T-helper 1 cell (primary cell): ENCODE data around the gene MGAT5.
"Not testable (repeated sequence)": the region's sequence is repeated elsewhere in the genome, so short reads cannot be mapped to it uniquely, and the experiment has no call there.

Source experiments
- DNase-seq, 5 donors: peaks; one replicate each; pipeline ENCODE4 v3.0.0-alpha.2; 2012 to 2020

The MGAT5 gene

GRCh38 chr2:134279417-134279816, 25.5 kb downstream of the MGAT5 start:
- no peak for DNase-seq

- DNase-seq: no peak
Measured at GRCh38 chr2:134280231-134280630, 26.4 kb downstream of the MGAT5 start.

GRCh38 chr2:134280726-134281125, 26.9 kb downstream of the MGAT5 start:
- no peak for DNase-seq

- DNase-seq: peak in 1 of 5 donors; percentile 30
Measured at GRCh38 chr2:134281815-134282419, 28.0 kb downstream of the MGAT5 start.

DNA sequence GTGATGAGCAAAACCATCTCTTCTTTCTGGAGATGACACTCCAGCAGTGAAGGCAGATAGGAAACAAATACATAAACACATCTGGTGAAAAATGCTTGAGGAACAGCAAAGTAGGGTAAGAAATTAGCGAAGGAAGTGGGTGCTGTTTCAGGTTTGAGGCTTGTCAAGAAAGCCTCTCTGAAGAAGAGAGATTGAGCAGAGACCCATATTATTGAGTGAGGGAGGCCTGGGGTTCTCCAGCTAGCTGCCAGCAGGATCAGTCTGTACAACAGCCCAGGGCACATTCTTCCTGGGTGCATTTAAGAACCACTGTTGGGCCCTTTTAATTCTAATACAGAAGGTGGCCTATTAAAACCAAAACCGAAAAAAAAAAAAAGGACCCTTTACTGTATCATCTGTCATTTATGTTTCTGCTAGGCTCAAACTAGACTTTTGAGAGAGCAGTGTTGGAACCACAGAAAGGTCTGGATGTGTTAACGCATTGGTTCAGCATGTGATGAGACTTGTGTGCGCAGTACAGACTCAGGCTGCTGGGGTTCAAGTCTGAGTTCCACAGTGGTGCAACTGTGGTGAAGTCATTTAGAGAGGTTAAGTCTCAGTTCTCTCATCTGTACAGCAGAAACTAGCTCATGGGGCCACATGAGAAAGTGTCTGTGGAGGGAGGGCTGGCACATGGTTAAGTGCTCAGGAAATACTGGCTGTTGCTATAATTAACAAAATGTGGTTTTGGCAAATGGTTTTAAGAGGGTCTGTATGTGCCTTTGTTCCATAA, 28.9 kb downstream of the MGAT5 start:
- peak in 1 of 5 donors; percentile 65 for DNase-seq

DNA sequence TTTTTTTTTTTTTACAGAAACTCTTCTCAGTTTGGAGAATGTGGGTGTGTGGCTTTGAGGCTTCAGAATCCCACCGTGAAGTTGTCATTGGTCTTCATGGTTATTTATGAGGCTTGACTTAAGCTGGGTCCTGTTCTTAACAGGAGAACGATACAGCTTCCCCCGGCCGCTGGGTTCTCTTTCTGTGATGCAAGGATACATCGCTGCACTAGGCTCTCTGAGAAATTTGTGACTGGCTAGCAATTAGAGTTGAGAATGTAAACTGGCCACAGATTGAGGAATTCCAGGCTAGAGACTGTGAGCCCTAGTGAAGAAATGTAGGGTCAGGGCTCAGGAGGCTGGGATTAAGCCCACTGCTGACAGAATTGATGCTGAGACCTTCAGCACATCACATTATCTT, 29.8 kb downstream of the MGAT5 start:
- DNase-seq: no peak

GRCh38 chr2:134284119-134284670, 30.3 kb downstream of the MGAT5 start:
- DNase-seq: no peak

GRCh38 chr2:134287323-134287722, 33.5 kb downstream of the MGAT5 start:
- peak in 1 of 5 donors; percentile 46 for DNase-seq

DNA sequence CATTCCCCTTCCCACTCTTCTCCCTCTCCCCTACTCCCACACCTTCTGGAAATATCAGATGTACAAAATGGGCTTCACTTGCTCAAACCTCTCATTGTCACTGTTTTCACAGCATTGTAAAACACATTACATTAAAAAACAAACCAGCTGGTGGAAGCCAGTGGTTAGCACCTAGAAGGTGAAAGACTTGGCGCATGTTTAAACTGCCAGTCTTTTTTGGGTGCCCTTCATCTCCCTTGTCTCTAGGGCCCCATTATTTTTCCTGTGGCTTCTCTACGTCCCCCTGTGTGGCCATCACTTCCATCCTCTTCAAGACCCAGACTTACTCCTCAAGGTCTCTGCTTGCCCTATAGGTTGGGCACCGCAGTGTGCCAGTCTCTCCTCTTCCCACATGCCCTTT, 34.9 kb downstream of the MGAT5 start:
- no peak for DNase-seq

DNA sequence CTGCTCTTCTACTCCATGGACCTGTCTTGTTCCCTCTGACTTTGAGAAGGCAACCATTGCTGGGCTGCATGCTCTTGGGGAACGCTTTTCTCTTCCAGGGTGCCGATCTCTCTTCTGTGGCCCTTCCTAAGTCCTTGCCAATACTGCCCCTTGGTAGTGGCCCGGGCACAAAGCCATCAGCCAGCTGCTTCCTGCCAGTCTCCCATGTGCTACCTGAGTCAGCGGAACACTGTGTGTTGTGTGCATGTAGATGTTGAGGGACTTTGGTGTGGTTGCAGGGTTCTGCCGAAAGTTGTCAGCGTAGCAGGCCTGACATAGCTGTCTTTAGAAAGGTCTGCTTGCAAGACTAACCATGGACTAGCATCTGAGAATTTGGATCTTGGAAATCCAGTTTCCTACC, 35.4 kb downstream of the MGAT5 start:
- peak in 1 of 5 donors; percentile 33 for DNase-seq

- DNase-seq: peak in 1 of 5 donors; percentile 81
Measured at GRCh38 chr2:134290358-134290757, 36.5 kb downstream of the MGAT5 start.

DNA sequence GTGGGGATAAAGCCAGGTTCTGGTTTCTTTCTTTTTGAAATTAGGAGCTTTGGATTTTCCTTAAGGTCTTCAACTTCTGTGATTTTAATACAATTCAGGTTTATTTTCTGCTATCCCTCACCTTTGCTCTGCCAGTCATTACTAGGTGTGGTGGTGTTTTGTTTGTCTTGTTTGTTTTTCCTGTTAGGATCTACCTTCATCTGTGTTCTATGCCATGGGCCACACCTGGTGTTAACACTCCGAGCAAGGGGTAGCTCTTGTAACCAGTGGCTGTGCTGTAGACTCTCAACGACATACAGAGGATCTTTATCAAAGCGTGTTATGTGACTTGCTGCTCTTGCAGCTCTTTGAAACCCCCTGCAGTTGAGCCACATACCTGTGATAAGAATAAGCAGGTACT, 38.6 kb downstream of the MGAT5 start:
- DNase-seq: no peak

DNA sequence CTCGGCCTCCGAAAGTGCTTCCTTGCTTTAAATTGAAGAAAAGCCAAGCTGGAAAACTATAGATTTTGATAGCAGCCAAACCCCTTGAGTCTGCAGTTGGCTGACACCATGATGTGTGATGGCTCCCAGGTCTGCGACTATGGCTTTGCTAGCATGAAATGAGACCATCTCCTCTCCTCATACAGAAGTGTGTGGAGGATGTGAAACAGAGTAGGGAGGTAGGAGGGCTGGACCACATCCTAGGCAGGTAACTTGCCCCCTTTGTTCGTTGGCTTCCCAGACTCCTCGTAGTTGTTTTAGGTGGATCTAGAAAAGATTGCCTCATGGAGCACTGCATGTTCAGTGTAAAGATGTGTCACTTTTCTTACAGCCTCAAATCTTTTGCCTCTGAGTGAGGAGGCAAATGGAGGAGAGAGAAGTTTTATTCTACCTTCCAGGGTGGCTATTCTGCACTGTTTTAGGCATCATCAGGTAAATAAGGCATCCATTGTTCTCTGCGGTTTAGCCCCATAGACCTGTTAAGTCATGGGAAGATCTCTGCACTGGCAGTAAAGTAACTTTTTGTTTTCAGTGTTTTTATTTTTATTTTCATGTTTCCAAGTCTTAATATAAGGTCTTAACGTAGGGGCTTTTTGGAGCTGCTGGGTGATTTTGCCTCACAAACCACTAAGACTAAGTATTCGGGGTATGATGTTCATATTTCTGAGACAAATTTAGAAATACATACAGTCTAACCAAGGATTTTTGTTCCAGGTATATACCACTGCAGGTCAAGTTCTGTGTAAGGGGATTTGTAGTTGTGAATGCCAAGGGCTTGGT, 40.1 kb downstream of the MGAT5 start:
- DNase-seq: no peak

- DNase-seq: not testable (repeated sequence)
Measured at GRCh38 chr2:134294598-134294997, 40.7 kb downstream of the MGAT5 start.

DNA sequence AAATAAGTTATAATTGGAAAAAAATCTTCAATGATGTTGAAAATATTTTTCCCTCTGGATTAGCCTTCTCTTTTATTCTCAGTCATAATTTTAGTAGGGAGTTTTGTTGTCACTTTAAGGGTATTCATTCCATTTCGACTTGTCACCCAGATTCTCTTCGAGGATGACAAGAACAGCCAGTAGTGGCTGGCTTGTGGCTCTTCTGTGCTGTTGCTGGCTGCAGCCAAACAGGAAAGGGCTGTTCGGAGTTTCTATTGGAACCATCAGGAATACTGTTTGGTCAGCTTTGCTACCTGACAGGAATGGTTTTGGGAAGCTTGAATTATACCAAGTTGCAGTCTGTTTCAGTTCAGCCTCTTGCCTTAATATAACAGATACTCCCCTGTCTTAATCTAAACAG, 41.6 kb downstream of the MGAT5 start:
- no peak for DNase-seq

- DNase-seq: no peak
Measured at GRCh38 chr2:134296301-134296700, 42.4 kb downstream of the MGAT5 start.

DNA sequence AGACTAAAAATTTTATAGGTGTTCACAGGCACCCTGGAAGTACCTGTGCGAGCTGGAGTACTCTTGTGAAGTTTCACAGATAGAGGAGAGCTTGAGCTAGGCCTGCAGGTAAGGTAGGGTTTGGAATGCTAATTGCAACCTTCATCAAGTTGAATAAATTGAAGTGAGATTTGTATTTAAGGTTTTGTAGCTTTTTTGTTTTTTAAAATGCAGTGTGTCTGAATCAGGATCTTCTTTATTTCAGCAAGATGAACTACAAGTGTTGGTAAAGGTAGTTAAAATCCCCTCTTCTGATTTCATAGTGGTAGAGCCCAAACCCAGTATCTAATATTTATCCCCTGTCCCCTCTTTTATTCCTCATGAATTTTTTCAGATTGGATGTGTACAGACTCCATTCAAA, 45.5 kb downstream of the MGAT5 start:
- no peak for DNase-seq

DNA sequence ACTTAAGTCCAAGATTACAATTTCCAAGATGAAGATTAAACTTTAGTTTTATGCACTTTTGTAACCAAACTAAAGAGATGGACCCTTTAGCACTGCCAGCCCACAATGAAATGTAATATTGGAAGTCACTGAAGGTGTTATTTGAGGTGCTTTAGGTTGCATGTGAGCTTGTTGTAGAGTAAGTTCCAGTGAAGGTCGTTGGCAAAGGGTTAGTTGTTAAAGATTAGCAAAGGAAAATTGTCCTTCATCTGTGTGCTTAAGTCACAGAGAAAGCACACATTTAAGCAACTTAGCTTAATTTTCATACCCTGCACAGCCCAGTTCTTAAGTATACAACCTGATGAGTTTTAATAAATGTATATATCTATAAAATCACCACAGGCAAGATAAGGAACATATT, 46.7 kb downstream of the MGAT5 start:
- no peak for DNase-seq

GRCh38 chr2:134301099-134301927, 47.4 kb downstream of the MGAT5 start:
- DNase-seq: peak in 1 of 5 donors; percentile 43

DNA sequence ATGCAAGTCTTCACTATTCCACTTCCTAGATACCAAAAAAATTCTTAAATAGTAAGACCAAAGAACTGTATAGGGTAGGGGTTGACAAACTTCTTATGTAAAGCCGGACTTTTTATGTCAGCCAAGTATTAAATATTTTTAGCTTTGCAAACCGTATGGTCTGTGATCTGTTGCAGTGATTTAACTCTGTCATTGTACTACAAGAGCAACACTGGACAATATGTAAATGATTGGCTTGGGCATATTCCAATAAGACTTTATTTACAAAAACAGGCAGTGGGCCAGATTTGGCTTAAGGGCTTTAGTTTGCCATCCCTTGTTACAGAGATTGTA, 48.0 kb downstream of the MGAT5 start:
- DNase-seq: no peak

DNA sequence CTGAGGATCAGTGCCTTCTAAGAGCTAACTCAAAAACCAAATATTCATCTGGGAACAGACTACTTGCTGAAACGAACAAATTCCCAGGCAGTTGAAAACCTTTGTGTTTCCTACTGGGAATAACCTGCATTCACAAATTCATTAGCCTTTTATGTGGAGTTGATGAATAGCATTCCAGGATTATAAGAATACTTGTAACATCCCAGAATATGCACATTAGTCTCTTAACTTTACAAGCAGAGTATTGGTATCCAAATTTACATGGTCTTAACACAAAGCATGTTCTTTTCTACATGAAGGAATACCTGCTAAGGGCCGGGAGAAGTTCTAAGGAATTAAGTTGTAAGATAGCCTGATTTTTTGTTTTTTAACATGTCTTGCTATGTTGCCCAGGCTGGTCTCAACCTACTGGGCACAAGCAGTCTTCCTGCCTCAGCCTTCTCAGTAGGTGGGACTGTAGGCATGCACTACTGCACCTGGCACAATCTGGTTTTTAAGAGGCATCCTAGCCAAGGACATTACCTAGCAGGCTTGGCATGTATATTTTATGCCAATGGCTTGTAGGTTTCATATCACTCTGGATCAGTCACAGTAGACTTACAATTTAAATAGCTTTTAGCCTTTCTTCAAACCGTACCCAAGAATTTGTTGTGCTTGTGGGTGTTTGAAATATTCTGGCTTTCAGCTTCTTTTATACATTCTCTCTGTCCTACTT, 50.7 kb downstream of the MGAT5 start:
- DNase-seq: no peak

GRCh38 chr2:134305109-134305491, 51.2 kb downstream of the MGAT5 start:
- DNase-seq: no peak
